ENCODE measurements around the gene MEIG1.

- TF ChIP-seq EZH2 (IDR thresholded peaks at IDR 0.05) = no peak
- TF ChIP-seq, protein P1, sequence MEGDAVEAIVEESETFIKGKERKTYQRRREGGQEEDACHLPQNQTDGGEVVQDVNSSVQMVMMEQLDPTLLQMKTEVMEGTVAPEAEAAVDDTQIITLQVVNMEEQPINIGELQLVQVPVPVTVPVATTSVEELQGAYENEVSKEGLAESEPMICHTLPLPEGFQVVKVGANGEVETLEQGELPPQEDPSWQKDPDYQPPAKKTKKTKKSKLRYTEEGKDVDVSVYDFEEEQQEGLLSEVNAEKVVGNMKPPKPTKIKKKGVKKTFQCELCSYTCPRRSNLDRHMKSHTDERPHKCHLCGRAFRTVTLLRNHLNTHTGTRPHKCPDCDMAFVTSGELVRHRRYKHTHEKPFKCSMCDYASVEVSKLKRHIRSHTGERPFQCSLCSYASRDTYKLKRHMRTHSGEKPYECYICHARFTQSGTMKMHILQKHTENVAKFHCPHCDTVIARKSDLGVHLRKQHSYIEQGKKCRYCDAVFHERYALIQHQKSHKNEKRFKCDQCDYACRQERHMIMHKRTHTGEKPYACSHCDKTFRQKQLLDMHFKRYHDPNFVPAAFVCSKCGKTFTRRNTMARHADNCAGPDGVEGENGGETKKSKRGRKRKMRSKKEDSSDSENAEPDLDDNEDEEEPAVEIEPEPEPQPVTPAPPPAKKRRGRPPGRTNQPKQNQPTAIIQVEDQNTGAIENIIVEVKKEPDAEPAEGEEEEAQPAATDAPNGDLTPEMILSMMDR (IDR thresholded peaks at IDR 0.05) = no peak
Measured at GRCh38 chr10:14930610-14931009, 28.6 kb upstream of the MEIG1 start.
